C4-2B (cell line): ENCODE results near the gene PCNX1.

Source experiments
- H3K27ac ChIP-seq: fragments of 450-650 bp; 2 replicates; pipeline ENCODE4 v1.5.1; 2017
- CTCF ChIP-seq: fragments of 450-650 bp; conservative IDR thresholded peaks from 2 replicates; pipeline ENCODE4 v1.5.1; 2017; ENCODE audit warnings: mild to moderate bottlenecking
- ZFX ChIP-seq: fragments of 450-650 bp; IDR thresholded peaks from 2 replicates; pipeline ENCODE4 v1.6.1; 2017

The PCNX1 gene

DNA sequence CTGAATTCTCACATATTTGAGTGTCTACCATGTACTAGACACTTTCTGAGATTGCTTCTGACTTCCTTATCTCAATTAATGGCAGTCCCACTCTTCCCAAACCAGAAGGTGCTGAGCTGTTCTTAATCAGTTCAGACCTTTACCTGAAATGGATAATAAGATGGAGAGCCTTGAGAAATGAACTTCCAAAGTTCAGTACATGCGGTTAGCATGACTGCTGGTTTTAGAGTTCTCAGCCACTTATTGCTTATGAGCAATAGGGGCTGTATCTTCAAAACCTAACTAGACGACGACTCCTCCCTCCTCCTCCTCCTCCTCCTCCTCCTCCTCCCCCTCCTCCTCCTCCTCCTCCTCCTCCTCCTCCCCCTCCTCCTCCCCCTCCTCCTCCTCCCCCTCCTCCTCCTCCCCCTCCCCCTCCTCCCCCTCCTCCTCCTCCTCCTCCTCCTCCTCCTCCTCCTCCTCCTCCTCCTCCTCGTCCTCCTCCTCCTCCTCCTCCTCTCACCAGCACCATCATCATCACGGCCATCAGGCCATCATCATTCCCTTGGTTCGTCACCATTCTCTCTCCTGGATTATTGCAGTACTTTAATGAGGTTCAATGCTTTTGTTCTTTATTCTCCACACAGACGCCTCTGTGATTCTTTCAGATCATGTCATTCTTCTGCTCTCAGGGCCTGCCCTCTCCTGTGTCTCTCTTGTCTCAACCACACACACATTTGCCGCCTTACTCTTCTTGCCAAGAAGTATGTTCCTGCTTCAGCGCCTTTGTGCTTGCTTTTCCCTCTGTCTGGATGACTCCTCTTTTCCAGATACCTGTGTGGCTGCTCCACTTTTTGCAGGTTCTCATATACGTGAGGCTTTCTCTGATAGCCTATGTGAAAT is 2.7 kb downstream of the PCNX1 start:
- TF ChIP-seq CTCF, result no peak
- TF ChIP-seq ZFX, result no peak
- H3K27ac ChIP-seq, result no peak overlapping the region

DNA sequence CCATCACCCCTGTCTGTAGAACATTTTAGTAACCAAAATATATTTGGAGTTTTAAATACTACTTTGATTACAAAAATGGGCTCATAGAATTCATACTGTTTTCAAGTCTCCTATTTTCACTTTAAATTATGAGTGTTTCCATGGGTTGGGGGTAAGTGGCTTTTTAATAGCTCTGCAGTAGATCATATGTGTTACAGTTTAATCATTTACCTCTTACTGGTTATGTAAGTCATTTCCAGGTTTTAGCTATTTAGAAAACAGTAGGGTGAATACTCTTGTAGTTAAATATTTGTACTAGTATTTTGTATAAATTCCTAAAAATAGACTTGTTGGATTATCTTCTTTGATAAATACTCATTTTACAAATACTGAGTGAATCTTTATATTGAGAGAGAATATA is 8.2 kb downstream of the PCNX1 start:
- H3K27ac ChIP-seq, result no peak overlapping the region
- TF ChIP-seq CTCF (no peak), ZFX (no peak)

DNA sequence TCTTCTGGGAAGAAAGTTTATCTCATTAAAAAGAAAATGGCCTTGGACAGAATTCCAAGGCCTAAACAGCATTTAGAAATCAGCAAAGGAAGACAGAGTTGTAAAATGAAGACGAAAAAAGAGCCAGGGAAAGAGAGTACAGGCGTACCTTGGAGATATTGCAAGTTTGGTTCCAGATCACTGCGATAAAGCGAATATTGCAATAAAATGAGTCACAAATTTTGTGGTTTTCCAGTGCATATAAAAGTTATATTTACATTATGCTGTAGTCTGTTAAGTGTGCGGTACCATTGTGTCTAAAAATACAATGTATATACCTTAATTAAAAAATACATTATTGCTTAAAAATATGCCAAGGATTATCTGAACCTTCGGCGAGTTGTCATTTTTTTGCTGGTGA is 9.0 kb downstream of the PCNX1 start:
- no peak overlapping the region for H3K27ac ChIP-seq
- TF ChIP-seq ZFX, result no peak
- TF ChIP-seq CTCF, result no peak

DNA sequence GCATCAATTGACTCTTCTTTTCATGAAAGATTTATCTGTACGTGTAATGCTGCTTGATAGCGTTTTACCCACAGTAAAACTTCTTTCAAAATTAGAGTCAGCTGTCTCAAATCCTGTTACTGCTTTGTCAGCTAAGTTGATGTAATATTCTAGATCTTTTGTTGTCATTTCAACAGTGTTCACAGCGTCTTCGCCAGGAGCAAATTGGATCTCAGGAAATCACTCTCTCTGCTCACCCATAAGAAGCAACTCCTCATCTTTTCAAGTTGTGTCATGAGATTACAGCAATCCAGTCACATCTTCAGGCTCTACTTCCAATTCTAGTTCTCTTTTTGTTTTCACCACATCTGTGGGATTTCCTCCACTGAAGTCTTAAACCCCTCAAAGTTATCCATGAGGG is 9.5 kb downstream of the PCNX1 start:
- no peak overlapping the region for H3K27ac ChIP-seq
- TF ChIP-seq ZFX (no peak), CTCF (no peak)

GRCh38 chr14:70917633-70918032 is 10.4 kb downstream of the PCNX1 start:
- TF ChIP-seq ZFX (no peak), CTCF (no peak)
- H3K27ac ChIP-seq, result no peak overlapping the region

DNA sequence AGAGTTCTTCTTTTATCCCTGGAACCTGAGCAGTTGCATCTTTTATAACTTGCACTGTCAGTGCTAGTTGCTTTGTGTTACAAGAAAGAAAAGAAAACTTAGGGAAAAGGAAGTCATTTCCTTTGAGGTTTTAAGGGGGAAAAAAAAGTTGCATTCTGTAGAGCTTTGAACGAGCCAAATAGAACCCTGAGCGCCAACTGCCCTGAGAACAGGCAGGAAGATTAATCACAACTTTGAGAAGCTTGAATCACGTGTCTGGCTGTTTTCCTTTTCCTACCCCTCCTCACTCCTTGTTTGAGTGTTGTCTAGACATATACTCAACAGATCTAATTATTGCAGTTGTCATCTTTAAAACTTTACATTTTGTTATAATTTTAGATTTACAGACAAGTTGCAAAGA is 12.5 kb downstream of the PCNX1 start:
- TF ChIP-seq ZFX (no peak), CTCF (no peak)
- H3K27ac ChIP-seq, result no peak overlapping the region

DNA sequence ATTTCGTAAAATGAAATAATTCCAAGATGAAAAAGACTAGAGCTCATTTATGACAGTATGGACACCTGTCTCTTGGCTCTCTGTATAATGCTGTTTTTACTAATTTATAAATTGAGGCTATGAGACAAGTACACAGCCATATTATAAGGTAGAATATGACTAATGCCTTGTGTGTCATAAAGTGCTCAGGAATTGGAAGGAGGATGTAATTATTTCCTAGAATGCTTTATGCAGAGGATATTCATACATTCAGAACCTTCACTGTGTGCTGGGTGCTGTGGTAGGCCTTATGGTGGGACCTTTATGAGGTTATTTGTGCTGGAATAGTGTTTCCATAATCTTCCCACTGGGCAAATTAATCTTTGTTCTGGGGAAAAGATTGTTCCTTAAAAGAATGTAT is 13.3 kb downstream of the PCNX1 start:
- TF ChIP-seq ZFX (no peak), CTCF (no peak)
- no peak overlapping the region for H3K27ac ChIP-seq
